ENCODE results near the gene ATP2B2.
"Not testable (repeated sequence)": the region's sequence is repeated elsewhere in the genome, so short reads cannot be mapped to it uniquely, and the experiment has no call there.

ATP2B2 gene

DNA sequence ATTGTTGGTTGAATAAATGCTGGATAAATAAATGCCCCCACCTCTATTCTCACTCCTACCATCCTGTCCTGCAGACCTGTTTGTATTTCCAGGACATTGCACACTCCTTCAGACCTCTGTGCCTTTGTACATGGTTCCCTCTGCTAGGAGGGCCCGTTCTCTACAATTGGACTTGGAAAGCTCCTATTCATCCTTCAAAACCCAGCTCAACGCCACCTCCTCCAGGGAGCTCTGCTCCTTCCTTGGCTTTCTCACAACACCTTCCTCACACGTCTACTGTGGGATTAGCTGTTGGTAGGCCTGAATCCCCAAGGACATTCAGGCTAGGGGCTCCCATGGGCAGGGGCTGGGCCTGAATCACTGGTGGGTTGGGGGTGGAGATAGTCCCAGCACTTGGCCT lies 105.8 kb downstream of the ATP2B2 start:
- no peak for DNase-seq (ENCODE audit: low spot score)

DNA sequence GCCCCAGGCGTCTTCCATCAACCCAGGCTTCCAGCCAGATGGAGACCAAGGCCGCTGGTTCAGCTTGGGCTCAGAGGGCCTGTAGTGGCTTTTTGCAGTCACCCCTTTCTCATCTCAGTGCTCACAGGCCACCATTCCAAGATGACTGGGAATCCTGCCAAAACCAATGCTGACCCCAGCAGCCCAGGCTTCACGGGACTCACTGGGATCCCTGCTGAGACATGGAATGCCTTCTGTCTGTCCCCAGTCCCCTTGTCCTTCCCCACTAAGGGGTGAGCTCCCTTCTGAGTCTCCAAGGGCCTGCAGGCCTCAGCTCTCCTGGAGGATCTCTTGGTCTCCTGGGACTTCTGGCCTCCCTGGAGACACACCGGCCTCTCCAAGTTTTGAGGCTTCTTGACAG lies 107.0 kb downstream of the ATP2B2 start:
- DNase-seq (ENCODE audit: low spot score) = no peak

DNA sequence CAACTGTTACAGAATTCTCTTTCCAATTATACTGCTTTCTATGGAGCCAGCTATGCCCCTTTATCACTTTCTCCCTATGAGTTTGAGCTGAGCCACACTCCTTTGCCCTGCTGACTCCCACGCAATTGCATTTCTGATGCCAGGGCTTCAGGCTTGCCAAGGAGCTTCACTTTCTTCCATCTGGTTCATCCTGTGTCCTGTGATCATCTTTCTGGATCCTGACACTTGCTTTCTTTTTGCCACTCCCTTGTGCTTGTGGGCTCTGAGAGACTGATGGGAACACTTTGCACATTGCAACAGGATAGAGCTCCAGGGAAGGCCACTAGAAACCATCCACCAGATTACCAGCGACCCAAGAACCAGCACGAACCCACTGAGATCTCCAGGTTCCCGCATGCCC lies 107.5 kb downstream of the ATP2B2 start:
- DNase-seq (ENCODE audit: low spot score) = no peak

DNA sequence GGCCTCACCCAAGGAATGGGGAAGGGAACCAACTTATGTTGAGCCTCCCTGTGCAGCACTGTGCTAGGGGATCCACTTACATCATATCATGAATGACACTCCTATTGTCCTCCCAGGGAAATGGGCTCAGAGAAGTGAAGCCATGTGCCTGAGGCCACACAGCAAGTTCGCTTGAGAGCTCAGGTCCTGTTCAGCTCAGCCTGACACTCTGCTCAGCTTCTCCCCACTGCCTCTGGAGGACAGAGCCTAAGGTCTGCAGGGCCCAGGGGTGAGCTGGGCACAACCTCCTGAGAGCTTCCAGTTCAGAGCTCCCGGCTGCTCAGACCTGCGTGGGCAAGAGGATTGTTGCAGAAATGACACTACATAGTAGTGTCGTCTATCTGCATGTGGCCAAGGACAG lies 108.5 kb downstream of the ATP2B2 start:
- DNase-seq (ENCODE audit: low spot score) = no peak

DNA sequence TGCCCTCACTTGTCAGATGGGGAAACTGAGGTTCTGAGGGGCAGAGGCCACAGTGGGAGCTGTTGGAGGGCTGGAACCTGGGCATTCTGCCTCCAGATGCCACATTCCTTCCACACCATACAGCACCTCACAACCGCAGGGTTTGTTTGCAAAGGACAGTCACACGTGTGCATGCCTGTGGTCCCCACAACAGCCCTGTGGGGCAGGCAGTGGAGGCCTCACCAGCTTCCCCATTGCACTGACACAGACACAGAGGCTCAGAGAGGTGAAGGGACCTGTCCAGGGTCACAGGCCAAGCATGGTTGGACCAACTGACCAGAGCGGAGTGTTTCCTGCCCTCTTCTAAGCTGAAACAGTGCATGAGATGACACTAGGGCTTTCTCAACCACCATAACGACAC lies 109.3 kb downstream of the ATP2B2 start:
- DNase-seq (ENCODE audit: low spot score) = no peak

DNA sequence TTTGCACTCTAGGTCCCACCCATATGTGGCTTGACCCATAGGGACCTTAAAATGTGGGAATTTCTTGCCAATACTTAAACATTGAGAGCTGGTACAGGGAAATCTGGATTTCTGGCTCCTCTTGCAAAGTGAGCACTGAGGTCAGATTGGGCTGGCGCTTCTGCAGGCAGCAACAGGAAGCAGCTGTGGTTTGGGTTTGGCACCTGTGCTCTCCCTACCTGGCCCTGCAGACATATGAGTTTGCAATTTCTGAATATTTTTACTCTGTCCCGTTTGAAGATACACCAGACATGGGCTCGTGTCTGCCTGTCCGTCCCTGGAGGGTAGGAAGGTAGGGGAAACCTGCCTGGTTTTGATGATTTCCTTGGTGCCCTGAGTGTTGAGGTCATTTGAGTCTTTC lies 109.7 kb downstream of the ATP2B2 start:
- DNase-seq (ENCODE audit: low spot score) = no peak

DNA sequence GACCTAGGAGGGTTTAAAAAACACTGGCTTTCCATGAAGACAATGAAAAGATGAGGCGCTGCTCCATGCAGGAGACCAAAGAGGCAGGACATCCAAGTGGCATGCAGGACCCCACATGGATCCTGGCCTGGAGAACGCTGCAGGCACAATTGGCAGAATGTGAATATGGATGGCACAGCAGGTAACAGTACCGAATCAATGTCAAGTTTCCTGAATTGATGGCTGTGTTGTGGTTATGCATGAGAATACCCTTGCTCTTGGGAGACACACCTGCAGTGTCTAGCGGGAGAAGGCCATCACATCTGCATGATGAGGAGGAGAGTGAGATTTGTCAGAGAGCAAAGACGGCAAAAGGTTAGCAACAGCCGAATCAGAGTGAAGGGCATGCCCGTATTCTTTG lies 110.2 kb downstream of the ATP2B2 start:
- no peak for DNase-seq (ENCODE audit: low spot score)

DNA sequence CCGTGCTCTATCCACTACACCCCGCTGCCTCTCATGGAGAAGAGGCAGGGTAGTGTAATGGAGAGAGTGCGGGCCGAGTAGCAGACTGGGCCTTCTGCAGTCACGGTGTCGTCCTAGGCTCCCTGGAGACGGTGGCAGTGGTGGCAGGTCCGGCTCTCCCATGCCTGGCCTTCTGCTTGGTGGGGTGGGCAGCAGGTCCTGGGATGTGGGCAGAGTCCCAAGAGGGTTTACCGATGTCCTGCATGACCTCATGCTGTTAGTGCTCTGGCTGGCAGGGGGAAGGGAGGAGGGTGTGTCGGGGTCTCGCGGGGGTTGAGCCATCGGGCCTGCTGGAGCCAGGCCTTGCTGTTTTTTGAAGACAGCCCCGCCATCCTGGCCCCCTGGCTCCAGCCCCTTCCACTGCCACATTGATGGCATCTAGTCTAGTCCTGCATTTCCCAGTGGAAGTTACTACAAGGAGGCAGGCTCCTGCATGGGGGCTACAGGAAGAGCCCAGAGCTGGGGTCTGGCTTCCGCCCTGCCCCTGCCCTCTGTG lies 110.8 kb downstream of the ATP2B2 start:
- DNase-seq (ENCODE audit: low spot score) = no peak

DNA sequence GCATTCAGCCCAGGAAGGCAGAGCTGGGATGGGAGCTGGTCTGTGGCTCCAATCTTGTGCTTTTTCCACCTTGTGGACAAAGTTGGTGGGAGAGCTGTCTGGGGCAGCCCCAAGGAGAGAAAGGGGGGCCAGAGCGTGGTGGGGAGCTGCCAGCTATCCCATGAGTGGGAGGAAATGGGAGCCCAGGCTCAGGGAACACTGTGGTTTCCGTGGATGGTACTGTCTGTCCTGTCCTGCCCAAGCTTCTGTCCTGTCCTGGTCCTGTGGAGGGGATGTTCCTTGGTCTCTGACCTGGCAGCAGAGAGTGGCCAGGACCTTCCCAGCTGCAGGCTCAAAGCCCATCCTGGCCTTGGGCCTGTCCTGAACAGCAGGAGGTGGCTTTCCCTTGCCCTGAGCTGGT lies 111.9 kb downstream of the ATP2B2 start:
- no peak for DNase-seq (ENCODE audit: low spot score)

DNA sequence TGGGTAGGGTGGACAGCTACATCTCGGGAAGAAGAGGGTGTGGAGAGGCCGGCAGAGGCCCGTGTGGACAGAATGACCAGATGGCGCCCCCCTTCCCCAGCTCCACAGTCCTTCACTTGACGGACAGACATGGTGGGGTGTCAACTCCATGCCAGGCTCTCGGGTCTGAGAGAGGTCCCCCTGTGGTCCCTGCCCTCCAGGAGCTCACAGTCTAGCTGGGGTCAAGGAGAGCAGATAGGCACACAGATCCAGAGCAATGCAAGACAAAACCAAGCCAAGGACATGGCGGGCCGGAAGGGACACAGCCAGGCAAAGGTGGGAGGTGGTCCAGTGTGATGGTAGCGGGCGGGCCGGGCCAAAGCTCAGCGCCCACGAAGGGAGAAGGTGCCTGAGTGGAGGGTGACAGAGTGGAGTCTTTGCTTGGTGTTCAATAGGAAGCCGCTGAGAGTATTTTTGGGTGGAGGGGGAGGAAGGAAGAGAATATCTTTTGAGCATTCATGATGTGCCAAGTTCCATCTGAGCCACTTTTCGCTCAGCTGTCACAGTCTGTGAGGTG lies 112.4 kb downstream of the ATP2B2 start:
- DNase-seq (ENCODE audit: low spot score) = no peak

DNA sequence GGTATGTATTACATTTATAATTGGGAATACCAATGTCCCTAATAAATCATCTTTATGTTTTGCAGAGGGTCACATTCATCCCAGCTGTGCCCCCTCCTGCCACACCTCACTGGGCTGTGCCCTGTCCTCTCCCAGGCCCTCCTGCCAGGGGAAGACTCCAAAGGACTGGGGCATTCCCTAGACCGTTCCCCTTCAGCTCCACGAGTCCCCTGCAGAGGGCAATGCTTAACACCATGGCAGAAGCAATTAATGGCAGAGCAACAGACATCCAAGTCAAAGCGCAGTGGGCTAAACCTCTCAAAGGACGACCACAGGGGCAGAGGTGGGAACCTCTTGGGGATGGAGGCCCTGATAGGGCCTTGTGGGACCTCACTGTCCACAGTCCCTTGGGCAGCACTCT lies 113.1 kb downstream of the ATP2B2 start:
- no peak for DNase-seq (ENCODE audit: low spot score)

DNA sequence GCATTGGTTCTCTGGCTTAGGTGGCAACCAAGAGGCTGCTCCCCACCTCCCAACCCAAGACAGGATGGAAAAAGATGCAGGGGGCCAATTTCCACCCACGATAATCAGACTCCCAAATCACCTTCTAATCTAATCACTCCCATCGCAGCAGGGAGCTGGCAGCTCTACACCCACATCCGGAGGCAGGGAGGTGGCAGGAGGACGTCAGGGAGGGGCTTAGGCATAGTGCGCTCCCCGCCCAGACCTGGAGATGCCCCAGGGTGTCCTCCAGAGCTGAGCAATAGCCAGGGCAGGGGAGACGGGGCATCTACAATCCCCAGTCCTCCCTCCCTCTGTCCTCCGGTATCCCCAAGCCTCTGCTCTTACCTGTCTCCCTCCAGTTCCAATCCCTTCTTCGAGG lies 114.0 kb downstream of the ATP2B2 start:
- DNase-seq (ENCODE audit: low spot score) = no peak

DNA sequence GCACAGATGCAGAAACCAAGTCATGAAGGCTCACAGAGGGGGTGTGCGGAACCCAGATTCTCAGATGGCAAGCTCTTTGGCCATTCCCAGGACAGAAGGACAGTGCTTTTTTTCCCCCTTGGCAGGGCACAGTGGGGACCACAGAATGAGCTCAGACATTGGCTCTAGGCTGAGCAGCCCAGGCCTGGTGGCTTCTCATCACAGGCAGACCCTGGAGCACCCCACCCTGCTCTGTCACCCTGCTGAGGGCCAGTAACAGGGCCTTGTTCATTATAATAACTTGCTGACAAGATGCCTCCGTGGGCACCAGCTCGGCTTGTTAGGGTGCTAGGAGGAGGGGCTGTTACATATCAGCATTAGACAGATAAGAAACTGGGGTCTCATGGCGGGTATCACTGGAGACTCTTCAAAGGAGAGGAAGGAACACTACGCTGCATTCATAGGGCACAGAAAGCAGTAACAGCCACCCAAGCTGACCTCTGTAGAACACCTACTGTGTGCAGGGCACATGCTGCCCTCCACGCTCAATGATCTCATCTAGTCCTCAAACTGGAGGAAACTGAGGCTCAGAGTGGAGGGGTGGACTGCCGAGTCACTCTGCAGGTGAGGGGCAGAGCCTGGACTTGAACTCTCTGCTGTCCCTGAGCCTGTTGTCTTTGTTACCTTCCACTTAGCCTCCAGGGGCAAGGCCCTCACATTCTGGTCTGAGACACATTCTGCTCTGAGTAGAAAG lies 114.6 kb downstream of the ATP2B2 start:
- no peak for DNase-seq (ENCODE audit: low spot score)

DNA sequence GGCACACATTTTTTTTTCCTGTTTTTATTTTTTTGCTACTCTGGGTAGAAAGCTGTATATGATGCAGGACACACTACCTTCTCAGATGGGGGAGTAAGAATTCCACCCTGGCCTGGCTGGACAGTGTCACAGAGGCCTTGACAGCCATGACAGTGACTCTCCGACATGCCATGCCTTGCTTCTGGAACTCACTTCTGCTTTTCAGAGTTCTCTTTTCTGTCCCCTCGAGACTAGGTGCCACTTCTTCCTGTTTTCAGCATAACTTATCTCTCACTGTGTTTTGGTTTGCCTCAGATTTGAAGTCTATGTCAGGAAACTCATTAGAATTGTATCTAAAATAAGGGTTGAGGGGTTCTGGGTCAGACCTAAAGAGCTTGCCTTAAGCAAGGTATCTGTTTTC lies 115.4 kb downstream of the ATP2B2 start:
- no peak for DNase-seq (ENCODE audit: low spot score)

DNA sequence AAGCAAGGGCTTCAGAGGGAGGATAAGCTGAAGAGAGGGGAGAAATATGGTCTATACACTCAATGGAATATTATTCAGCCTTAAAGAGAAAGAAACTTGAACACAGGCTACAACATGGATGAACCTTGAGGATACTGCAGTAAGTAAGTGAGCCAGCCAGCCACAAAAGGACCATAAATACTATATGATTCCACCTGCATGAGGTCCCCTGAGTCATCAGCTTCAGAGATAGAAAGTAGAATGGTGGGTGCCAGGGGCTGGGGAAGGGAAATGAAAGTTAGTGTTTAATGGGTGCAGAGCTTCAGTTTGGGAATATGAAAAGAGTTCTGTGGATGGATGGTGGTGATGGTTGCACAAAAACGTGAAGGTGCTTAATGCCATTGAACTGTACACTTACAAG lies 116.0 kb downstream of the ATP2B2 start:
- no peak for DNase-seq (ENCODE audit: low spot score)

DNA sequence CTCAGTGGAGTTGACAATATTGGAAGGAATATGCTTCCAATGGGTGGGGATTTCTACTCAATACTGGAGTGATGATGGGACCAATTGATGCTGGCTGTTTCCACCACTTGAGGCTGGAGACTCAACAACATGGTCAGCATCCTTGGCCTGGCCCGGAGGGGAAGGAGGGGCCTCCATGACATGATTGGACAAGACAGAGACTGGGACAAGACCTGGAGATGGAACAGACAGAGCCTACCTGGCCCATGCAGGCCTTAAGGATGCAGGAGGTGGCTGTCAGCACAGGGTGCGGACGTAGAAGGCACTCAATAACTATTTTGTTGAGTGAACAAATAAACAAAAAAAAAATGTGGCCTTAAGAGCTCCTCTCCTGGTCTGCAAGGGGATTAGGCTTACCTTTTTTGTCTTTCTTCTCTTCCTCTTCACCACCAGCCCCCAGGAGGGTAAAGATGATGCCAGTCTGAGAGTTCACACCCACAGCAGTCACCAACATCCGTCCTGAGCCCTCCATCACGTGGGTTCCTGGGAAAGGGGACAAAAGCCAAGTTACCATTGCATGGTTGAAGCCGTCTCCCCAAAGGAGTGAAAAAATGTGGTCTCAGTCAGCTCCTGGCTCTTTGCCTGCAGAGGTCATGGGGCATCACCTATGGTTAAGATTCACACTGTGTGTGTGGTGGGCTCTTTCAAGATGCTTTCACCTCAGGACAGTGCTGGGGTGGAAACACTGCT lies 117.3 kb downstream of the ATP2B2 start:
- no peak for DNase-seq (ENCODE audit: low spot score)

DNA sequence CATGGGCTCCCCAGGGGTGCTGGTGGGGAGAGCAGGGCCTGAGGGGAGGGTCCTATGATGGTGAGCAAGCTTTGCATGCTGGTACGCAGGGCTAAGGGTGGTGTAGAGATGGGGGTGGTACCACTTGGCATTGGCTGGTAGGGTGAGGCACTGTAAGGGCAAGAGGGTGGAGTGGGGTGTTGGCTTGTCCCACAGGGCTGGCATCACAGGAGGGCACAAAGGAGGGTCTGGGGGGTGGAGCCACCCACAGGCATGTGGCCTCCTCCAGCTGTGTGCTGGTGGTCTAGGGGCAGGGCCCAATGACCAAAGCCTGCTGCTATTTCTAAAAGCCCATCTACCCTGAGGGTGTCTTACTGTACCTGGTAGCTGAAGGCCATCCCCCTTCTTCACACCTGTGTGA lies 119.3 kb downstream of the ATP2B2 start:
- DNase-seq (ENCODE audit: low spot score) = no peak

DNA sequence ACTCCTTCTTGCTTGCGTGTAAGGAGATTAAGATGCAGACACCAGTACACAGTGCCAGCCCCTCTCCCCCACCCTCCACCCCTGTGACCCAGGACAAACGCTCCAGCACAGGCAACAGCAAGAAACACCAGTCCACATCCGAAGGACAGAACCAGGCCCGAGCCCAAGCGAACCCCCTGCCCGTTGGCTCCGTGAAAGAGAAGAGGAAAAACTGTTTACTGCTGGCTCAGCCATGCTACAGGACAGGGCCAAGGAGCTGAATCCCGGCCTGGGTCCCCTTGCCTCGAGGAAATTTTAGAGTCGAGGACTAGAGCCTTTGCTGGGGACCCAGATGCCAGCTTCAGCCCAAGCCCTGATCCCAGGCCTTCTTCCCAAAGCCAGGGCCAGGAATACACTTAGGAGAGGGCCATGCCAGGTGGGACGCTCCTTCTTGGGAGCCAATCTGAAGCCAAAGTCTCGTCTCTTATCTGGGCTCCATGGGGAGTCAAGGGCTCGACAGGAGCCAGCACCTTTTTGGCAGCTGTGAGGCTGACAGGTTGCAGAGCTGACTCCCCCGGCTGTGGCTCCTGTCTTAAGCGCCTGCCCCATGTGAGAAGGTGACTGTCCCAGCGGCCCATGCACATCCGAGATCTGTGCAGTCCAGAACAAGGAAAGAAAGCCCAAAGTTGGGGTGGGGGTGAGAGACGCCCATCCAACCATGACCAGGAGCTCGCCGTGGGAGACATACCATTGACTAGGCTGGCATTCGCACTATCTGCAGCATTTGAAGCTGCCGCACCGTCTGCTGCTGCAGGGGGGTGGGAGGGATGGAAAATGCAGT lies 120.6 kb downstream of the ATP2B2 start:
- DNase-seq (ENCODE audit: low spot score) = no peak

DNA sequence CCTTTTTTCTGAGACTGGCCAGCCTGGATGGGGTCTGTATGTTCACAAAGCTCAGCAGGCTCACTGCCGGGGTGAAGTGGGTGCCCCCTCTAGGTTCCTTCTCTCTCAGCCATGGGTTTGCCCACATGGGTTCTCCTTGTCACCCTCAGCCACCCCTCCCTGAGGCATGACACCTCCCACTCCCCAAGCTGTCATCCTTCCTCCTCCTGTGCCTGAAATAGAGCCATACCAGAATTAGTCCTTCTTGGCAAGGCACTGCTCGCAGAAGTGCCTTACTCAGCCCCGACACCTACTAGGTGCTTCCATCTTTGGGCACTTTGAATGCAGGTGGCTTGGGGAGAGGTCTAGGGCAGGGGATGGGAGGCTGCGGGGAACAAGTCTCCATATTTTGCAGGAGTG lies 121.5 kb downstream of the ATP2B2 start:
- no peak for DNase-seq (ENCODE audit: low spot score)

DNA sequence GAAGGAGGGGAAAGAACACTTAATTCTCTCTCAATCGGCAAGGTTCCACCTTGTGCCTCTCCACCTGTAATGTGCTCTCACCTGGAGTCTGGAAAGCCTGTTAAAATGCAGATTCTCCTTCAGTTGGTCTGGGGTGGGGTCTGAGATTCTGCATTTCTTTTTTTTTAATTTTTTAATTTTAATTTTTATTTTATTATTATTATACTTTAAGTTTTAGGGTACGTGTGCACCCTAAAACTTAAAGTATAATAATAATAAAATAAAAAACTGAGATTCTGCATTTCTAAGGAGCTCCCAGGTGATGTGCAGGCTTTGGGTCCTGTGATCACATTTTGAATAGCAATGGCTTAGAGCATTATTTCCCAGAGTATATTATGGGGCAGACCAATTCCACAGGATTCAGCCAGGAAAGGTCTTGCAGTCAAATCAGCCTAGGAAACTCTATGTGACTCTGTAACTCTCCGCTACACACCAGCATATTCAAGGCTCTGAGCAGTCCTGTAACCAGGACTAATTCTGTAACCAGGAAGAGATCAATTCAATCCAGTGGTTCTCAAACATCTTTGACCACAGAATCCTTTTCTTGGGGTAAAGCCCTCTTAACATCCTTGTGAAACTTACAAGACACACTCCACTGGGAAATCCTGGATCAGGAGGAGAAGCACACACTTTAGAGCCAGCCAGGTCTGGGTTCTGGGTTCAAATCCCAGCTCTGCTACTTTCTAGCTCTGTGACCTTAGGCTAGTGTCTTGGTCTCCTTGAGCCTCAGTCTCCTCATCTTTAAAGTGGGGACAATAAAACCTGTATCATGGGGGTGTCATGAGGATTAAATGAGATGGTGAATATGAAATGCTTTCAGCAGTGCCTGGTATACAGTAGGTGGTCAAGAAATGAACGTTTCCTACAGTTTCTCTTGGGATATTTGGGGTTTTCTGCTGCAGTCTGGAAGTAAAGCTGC lies 122.2 kb downstream of the ATP2B2 start:
- DNase-seq (ENCODE audit: low spot score) = no peak

DNA sequence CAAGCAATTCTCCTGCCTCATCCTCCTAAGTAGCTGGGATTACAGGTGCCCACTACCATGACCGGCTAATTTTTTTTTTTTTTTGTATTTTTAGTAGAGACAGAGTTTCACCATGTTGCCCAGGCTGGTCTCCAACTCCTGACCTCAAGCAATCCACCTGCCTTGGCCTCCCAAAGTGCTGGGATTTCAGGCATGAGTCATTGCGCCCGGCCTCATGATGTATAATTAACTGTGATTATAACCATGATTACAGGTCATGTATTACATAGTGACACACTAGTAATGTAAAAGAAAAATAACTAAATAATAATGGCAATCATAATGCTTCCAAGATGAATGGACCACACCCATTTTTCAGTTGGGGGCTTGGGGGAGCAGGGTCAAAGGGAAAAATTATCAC lies 122.9 kb downstream of the ATP2B2 start:
- DNase-seq (ENCODE audit: low spot score) = not testable (repeated sequence)

Measured in D341Med (cell line).